Body of pancreas (tissue), 4 donors: ENCODE measurements around the gene KIF19.

Experiments used
- POLR2A ChIP-seq, 3 donors: fragments of 450-650 bp; IDR thresholded peaks; one replicate each; pipeline ENCODE4 v1.6.1; 2016; ENCODE audit warnings: antibody characterized with exemption in 3 of 3, mild to moderate bottlenecking in 2 of 3
- TF ChIP-seq, protein P1 (sequence below), 7 experiments: fragments of 450-650 bp in 4 of 7; fragments of 200-600 bp in 3 of 7; sonication (generic) in 3 of 7; IDR thresholded peaks; one replicate each; pipeline ENCODE4 v1.5.1; 2016 to 2019; ENCODE audit warnings: antibody characterized with exemption in 7 of 7

DNA sequence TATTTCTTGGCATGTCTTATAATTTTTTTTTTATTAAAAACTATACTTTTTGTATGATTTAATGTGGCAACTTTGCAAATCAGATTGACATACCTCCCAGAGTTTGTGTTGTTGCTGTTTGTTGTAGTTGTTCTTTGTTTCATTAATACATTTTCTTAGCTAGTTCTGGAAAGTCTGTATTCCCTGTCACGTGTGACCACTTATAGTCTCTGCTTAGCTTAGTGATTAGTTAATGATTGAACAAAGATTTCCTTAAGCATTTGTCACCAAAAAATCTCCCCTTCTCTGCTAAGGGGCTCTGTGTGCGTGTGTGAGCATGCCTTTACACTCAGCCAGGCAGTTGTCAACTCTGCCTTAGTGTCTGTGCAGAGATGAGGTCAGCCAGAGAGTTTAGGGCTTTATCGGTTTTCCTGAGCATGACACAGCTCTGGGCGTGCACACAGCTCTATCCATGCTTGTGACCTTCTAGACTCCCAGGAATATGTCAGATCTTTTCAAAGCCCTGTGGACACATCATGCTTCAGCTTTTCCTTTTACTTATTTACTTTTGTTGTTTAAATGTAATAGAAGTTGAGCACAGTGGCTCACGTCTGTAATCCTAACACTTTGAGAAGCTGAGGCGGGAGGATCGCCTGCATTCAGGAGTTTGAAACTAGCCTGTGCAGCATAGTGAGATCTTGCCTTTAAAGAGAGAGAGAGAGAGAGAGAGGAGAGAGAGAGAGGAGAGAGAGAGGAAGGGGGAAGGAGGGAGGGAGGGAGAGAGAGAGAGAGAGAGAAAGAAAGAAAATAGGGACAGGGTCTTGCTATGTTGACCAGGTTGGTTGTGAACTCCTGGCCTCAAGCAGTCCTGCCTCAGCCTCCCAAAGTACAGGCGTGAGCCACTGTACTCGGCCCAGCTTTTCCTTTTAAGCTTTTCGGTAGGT, 30.1 kb upstream of the KIF19 start:
- TF ChIP-seq, protein P1, sequence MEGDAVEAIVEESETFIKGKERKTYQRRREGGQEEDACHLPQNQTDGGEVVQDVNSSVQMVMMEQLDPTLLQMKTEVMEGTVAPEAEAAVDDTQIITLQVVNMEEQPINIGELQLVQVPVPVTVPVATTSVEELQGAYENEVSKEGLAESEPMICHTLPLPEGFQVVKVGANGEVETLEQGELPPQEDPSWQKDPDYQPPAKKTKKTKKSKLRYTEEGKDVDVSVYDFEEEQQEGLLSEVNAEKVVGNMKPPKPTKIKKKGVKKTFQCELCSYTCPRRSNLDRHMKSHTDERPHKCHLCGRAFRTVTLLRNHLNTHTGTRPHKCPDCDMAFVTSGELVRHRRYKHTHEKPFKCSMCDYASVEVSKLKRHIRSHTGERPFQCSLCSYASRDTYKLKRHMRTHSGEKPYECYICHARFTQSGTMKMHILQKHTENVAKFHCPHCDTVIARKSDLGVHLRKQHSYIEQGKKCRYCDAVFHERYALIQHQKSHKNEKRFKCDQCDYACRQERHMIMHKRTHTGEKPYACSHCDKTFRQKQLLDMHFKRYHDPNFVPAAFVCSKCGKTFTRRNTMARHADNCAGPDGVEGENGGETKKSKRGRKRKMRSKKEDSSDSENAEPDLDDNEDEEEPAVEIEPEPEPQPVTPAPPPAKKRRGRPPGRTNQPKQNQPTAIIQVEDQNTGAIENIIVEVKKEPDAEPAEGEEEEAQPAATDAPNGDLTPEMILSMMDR (IDR thresholded peaks at IDR 0.05) = no peak
- no peak for TF ChIP-seq POLR2A (IDR thresholded peaks at IDR 0.05)
